Chondrocyte (in vitro differentiated cells): Measurements from ENCODE around the gene CCN5. TPM values are rescaled to one million over a fixed set of nuclear protein-coding genes. Genes with fewer than 3 reads are reported as not detected.

Source experiments
- DNase-seq: peaks from one replicate; pipeline ENCODE4 v3.0.0; 2021; ENCODE audit warnings: mixed read lengths, low spot score
- H3K27ac Mint-ChIP-seq: one replicate; pipeline ENCODE4 v1.8.0; 2021; ENCODE audit warnings: mild to moderate bottlenecking, moderate library complexity, mixed read lengths; ENCODE audit not compliant: unreplicated experiment
- H3K27me3 Mint-ChIP-seq: 2 replicates; pipeline ENCODE4 v1.8.0; 2021; ENCODE audit warnings: low read depth, mixed read lengths
- H3K36me3 Mint-ChIP-seq: 2 replicates; pipeline ENCODE4 v1.8.0; 2021; ENCODE audit warnings: low read depth, mixed read lengths
- H3K4me1 Mint-ChIP-seq: 2 replicates; pipeline ENCODE4 v1.8.0; 2021; ENCODE audit warnings: low read depth, mild to moderate bottlenecking, mixed read lengths
- H3K4me3 Mint-ChIP-seq: one replicate; pipeline ENCODE4 v1.8.0; 2021; ENCODE audit warnings: mild to moderate bottlenecking, moderate library complexity, mixed read lengths; ENCODE audit not compliant: unreplicated experiment
- H3K9me3 Mint-ChIP-seq: 2 replicates; pipeline ENCODE4 v1.8.0; 2021; ENCODE audit warnings: low read depth, mixed read lengths
- total RNA-seq: library from RNA; stranded (reverse); gene quantifications from 3 replicates; pipeline ENCODE4 v1.2.1, GENCODE V29; 2021
- TF ChIP-seq, protein P1 (sequence below): fragments of 200-600 bp; sonication (generic); IDR thresholded peaks from 2 replicates; pipeline ENCODE4 v1.5.0; 2021; ENCODE audit warnings: antibody characterized with exemption, mild to moderate bottlenecking, moderate library complexity

The CCN5 gene
- total RNA-seq, 1 donor from 2014 or later: 1.7 TPM

GRCh38 chr20:44686934-44687333 lies 28.2 kb upstream of the CCN5 start:
- Mint-ChIP-seq H3K4me1 (peaks cover 27% of the 10 kb centered on the region), H3K9me3 (peaks cover 3% of the 10 kb centered on the region), H3K27me3 (no peaks in the 10 kb centered on the region), H3K27ac (no peak overlapping the region), H3K4me3 (no peak overlapping the region), H3K36me3 (peaks cover 2% of the 10 kb centered on the region)
- DNase-seq: no peak
- TF ChIP-seq, protein P1, sequence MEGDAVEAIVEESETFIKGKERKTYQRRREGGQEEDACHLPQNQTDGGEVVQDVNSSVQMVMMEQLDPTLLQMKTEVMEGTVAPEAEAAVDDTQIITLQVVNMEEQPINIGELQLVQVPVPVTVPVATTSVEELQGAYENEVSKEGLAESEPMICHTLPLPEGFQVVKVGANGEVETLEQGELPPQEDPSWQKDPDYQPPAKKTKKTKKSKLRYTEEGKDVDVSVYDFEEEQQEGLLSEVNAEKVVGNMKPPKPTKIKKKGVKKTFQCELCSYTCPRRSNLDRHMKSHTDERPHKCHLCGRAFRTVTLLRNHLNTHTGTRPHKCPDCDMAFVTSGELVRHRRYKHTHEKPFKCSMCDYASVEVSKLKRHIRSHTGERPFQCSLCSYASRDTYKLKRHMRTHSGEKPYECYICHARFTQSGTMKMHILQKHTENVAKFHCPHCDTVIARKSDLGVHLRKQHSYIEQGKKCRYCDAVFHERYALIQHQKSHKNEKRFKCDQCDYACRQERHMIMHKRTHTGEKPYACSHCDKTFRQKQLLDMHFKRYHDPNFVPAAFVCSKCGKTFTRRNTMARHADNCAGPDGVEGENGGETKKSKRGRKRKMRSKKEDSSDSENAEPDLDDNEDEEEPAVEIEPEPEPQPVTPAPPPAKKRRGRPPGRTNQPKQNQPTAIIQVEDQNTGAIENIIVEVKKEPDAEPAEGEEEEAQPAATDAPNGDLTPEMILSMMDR: no peak

DNA sequence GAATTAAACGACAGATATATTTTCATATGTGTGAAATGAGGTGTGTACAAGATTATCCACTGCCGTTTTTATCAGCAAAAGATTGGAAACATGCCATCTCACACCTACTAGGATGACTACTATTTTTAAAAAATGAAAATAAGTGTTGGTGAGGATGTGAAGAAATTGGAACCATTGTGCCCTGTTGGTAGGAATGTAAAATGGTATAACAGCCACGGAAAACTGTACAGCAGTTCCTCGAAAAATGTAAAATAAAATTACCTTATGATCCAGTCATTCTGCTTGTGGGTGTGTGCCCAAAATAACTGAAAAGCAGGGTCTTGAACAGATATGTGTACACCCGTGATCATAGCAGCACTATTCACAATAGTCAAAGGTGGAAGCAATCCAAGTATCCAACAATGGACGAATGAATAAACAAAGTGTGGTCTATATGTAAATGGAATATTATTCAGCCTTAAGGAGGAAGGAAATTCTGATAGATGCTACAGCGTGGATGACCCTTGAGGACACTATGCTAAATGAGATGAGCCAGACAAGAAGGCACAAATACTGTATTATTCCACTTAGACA lies 27.0 kb upstream of the CCN5 start:
- no peak for DNase-seq

DNA sequence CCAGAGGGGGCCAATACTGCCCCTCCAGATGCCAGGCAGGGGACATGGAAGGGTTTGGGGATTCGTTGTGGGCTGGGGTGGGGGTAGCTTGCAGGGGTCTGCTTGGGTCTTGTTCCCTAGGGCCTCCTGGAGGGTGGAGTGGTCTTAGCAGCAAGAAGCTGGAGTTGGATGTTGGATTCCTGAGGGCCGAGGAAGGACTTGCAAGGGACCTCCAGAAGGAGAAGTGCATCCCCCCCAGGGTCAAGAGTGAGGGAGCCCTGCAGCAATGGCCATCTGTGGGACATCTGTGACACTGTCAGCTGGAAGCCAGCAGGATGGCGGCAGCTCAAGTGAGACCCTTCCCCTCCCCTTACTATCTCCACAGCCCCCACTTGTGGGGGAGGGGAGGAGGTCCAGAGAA lies 25.4 kb upstream of the CCN5 start:
- no peak for DNase-seq
- Mint-ChIP-seq H3K9me3 (peaks cover 4% of the 10 kb centered on the region), H3K4me1 (peaks cover 50% of the 10 kb centered on the region), H3K36me3 (peaks cover 2% of the 10 kb centered on the region), H3K27me3 (no peaks in the 10 kb centered on the region), H3K4me3 (no peak overlapping the region), H3K27ac (no peak overlapping the region)
- TF ChIP-seq, protein P1: no peak

More for the DNA sequence above, 27.0 kb upstream of the CCN5 start:
- Mint-ChIP-seq H3K9me3 (peaks cover 4% of the 10 kb centered on the region), H3K27me3 (no peaks in the 10 kb centered on the region), H3K27ac (no peak overlapping the region), H3K36me3 (peaks cover 2% of the 10 kb centered on the region), H3K4me3 (no peak overlapping the region), H3K4me1 (peaks cover 38% of the 10 kb centered on the region)
- TF ChIP-seq, protein P1: peak; percentile 69

- H3K4me1 Mint-ChIP-seq: peaks cover 54% of the 10 kb centered on the region
- no peak overlapping the region for H3K4me3 Mint-ChIP-seq
- H3K27ac Mint-ChIP-seq: no peak overlapping the region
- DNase-seq: no peak
- TF ChIP-seq, protein P1: no peak
- H3K27me3 Mint-ChIP-seq: no peaks in the 10 kb centered on the region
- peaks cover 2% of the 10 kb centered on the region for H3K36me3 Mint-ChIP-seq
- H3K9me3 Mint-ChIP-seq: peaks cover 4% of the 10 kb centered on the region
Observed at GRCh38 chr20:44690781-44691423, 24.3 kb upstream of the CCN5 start.

DNA sequence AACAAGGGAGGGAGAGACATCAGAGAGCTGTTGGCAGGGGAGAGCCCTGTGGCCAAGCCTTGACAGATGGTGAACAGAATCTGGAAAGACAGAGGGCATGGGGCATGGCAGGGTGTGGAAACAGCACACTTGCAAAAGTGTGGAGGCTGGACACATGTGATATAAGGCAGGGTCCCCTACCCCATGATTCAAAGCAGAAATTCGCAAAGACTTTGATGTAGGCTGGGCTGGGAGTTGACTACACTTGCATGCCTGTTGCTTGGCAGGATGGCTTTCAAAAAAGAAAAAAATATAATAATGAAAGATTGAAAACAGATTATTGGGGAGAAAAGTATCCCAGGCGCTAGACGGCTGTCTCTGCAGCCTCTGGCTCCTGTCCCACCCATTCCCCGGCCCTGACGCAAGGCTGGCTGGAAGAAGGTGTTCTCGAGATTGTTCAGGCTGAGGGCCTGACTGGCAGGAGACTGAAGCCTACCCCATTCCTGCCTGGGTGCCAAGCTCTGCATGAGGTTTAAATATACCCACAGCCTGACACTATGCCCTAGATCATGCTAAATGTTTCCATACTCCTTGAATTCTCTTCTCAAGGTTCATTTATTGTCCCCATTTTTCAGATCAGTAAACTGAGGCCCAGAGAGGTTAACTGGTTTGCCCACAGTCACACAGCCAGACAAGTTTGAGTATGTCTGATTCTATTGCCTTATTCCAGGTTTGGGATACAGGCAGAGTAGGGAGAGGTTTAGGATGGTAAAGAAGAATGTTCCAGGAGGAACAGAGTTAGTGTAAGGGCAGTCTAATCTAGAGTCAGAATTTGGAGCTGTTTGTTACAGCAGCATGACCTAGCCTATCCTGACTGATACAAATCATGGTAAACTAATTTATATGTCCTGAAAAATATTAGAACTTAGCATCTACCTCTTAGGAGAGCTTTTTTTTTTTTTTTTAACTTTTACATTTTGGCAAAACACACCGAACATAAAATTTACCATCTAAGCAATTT lies 23.4 kb upstream of the CCN5 start:
- peaks cover 62% of the 10 kb centered on the region for H3K4me1 Mint-ChIP-seq
- no peaks in the 10 kb centered on the region for H3K27me3 Mint-ChIP-seq
- H3K27ac Mint-ChIP-seq: peak overlapping the region; percentile 77
- TF ChIP-seq, protein P1: no peak
- no peak overlapping the region for H3K4me3 Mint-ChIP-seq
- H3K36me3 Mint-ChIP-seq: peaks cover 2% of the 10 kb centered on the region
- no peak for DNase-seq
- peaks cover 4% of the 10 kb centered on the region for H3K9me3 Mint-ChIP-seq
